ENCODE results near the gene CRIP2. TPM values are rescaled to one million over a fixed set of nuclear protein-coding genes. Genes with fewer than 3 reads are reported as not detected.

The CRIP2 gene
- polyA plus RNA-seq, 4 donors = 8.9 to 137 (median 34.6) TPM

DNA sequence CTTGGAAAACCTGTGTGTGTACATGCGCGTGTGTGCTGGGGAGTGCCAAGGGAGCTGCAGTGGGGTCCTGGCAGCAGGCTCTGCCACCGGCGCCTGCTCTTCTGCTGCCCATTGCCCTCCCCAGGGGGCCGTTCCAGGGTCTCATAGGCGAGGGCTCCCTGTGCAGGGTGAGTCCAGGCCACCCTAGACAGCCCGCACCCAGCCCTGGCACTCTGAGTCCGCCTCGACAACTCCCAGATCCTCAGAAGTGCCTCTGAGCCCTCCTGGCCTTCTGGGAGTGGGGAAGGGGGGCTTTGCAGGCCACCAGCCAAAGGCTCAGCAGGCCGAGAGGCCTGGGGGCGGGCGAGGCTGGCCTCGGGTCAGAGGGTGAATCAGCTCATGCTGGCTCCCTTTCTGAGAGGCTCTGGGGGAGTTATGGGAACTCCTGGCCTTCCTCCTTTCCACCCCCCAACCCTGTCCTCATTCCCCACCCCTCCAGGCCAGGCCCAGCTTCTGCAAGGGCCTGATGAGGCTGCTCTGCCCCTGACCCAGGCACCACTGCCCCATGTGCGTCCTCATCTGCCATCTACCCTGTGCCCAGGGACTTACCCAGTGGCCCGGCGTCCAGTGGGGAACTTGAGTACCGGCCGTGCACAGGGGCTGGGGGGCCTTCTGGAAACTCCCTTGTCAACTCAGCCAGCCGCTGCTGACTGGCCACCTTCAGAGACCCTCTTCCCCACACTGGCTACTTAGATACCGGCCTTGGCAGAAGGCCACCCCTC lies 14.3 kb downstream of the CRIP2 start:
- 60 to 65% (median 64%) methylated on average over 17 to 20 of the region's 20 CpGs for WGBS, 3 donors
- no peak for DNase-seq
- peaks cover 0 to 37% (median 0%) of the 10 kb centered on the region in 3 donors for H3K4me1 ChIP-seq (ENCODE audit: control insufficient read depth in 3 of 3, insufficient read depth in 2 of 3, low read depth in 1 of 3, low read length in 2 of 3)

DNA sequence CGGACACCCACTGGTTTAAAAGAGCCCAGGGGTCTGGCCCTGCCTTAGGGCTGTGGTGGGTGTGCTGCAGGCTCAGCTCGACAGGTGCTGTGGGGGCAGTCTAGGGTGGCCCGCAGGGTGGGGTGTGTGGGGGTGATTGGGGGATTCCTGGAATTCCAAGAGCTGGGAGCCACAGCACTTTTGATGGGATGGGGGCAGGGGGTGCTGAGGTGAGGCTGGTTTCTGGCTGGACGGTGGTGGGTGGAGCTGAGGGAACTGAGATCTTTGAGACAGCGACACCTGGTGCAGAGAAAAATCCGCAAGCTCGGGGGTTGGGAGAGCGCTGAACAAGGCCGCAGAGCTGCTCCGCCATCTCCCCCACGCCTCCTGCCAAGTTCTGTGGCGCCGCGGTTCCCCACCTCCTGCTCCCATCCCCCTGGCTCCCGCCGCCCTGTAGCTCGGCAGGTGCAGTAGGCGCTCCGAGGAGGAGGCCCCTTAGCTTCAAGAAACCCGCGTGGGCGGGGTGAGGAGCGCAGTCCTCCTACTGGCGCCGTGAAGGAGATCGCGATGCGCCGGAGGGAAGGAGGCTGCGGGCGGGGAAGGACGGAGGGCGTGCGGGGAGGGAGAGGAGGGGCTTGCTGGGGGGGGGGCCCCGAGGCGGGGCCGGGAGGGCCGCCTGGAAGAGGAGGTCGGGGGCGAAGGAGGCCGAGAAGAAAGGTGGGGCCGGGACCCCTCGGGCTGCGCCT lies 15.1 kb downstream of the CRIP2 start:
- H3K9me3 ChIP-seq (ENCODE audit: control insufficient read depth in 2 of 2, insufficient read depth in 1 of 2, low read depth in 1 of 2, low read length in 1 of 2) = no peaks in the 10 kb centered on the region
- H3K27ac ChIP-seq (ENCODE audit: low read depth in 1 of 3, low read length in 2 of 3) = peak overlapping the region; percentile 78 to 96 (median 95)
- H3K4me3 ChIP-seq (ENCODE audit: low read depth in 1 of 3, low read length in 3 of 3) = peak overlapping the region; percentile 59 to 62 (median 59)
- peaks cover 0 to 9% (median 0%) of the 10 kb centered on the region in 3 donors for H3K36me3 ChIP-seq (ENCODE audit: control insufficient read depth in 3 of 3, insufficient read depth in 2 of 3, low read depth in 1 of 3, low read length in 3 of 3)
- no peak for FAIRE-seq
- 1 to 2% (median 1%) methylated on average over 35 to 43 of the region's 44 CpGs for WGBS, 3 donors
- H3K27me3 ChIP-seq (ENCODE audit: control insufficient read depth in 3 of 3, insufficient read depth in 3 of 3, low read length in 3 of 3) = peaks cover 0 to 10% (median 0%) of the 10 kb centered on the region in 3 donors
- DNase-seq = peak; percentile 91 to 94
- peaks cover 0 to 36% (median 0%) of the 10 kb centered on the region in 3 donors for H3K4me1 ChIP-seq (ENCODE audit: control insufficient read depth in 3 of 3, insufficient read depth in 2 of 3, low read depth in 1 of 3, low read length in 2 of 3)

More for the DNA sequence above, 14.3 kb downstream of the CRIP2 start:
- Histone ChIP-seq H3K27me3 (ENCODE audit: control insufficient read depth in 3 of 3, insufficient read depth in 3 of 3, low read length in 3 of 3) (peaks cover 0 to 10% (median 0%) of the 10 kb centered on the region in 3 donors), H3K36me3 (ENCODE audit: control insufficient read depth in 3 of 3, insufficient read depth in 2 of 3, low read depth in 1 of 3, low read length in 3 of 3) (peaks cover 0 to 9% (median 0%) of the 10 kb centered on the region in 3 donors), H3K27ac (ENCODE audit: low read depth in 1 of 3, low read length in 2 of 3) (peak overlapping the region in 2 of 3 donors; percentile 78 to 96), H3K4me3 (ENCODE audit: low read depth in 1 of 3, low read length in 3 of 3) (peak overlapping the region in 1 of 3 donors; percentile 59), H3K9me3 (ENCODE audit: control insufficient read depth in 2 of 2, insufficient read depth in 1 of 2, low read depth in 1 of 2, low read length in 1 of 2) (no peaks in the 10 kb centered on the region)
- FAIRE-seq = no peak

DNA sequence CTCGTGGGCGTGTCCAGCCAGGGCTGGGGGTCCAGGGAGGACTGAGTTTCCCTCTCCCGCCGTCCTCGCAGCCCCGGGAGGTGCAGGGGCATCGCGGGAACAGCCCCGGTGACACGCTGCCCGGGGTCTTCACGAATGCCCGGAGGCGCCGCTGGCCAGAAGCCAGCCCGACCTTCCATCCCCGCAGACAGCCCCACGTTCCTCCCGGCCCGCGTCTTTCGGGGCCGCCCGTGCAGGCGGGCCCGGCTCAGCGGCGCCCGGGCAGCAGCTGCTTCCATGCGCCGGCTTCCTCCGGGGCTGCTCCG lies 15.6 kb downstream of the CRIP2 start:
- Histone ChIP-seq H3K9me3 (ENCODE audit: control insufficient read depth in 2 of 2, insufficient read depth in 1 of 2, low read depth in 1 of 2, low read length in 1 of 2) (no peaks in the 10 kb centered on the region), H3K27me3 (ENCODE audit: control insufficient read depth in 3 of 3, insufficient read depth in 3 of 3, low read length in 3 of 3) (peaks cover 0 to 10% (median 0%) of the 10 kb centered on the region in 3 donors), H3K27ac (ENCODE audit: low read depth in 1 of 3, low read length in 2 of 3) (peak overlapping the region; percentile 78 to 96 (median 95)), H3K4me1 (ENCODE audit: control insufficient read depth in 3 of 3, insufficient read depth in 2 of 3, low read depth in 1 of 3, low read length in 2 of 3) (peaks cover 0 to 32% (median 0%) of the 10 kb centered on the region in 3 donors), H3K4me3 (ENCODE audit: low read depth in 1 of 3, low read length in 3 of 3) (peak overlapping the region; percentile 59 to 62 (median 59)), H3K36me3 (ENCODE audit: control insufficient read depth in 3 of 3, insufficient read depth in 2 of 3, low read depth in 1 of 3, low read length in 3 of 3) (peaks cover 0 to 9% (median 0%) of the 10 kb centered on the region in 3 donors)
- 0% methylated on average over 11 to 33 of the region's 33 CpGs for WGBS, 3 donors
- FAIRE-seq = no peak
- DNase-seq = no peak

DNA sequence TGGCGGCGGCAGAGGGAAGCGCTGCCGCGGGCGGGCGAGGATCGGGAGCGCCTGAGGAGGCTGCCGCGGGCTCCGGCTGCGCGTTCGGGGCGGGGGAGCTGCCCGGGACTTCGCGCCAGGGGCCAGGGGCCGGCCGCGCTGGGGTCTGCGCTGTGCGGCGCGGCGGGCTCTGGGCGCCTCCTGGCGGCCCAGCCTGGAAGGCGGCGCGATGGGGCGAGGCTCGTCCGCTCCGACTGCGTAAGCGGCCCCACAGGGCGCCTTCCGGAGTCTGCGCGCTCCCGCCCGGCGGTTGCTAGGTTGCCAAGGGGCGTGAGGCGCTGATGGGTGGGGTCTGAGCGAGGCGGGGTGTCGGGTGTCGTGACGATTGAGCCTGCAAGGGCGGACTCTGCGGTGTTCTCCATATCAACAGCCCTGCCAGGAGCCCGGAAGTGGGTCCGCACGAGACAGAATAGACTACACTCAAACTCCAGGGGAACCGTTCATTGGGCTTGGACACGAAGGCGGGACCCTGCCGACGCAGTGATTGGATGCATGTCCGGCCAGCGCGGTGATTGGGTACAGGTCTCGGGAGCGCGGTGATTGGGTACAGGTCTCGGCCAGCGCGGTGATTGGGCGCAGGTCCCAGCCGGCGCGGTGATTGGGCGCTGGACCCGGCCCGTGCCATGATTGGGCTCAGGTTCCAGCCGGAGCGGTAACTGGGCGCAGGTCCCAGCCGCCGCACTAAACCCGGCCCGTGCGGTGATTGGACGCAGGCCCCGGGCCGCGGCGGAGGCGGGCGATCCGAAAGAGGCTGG lies 16.1 kb downstream of the CRIP2 start, which contains the start of gene TEDC1:
TSS of gene TEDC1 (plus strand) at position 675 of the 794 bp plus-strand sequence. CDS start 130 bp downstream, outside the sequence.
- peak within 1 kb of the TSS; percentile 59 to 62 (median 59) for H3K4me3 ChIP-seq (ENCODE audit: low read depth in 1 of 3, low read length in 3 of 3)
- H3K27me3 ChIP-seq (ENCODE audit: control insufficient read depth in 3 of 3, insufficient read depth in 3 of 3, low read length in 3 of 3) = peaks cover 0 to 10% (median 0%) of the 10 kb centered on the region in 3 donors
- 0% methylated on average over 66 to 94 of the region's 94 CpGs for WGBS, 3 donors
- no peaks in the 10 kb centered on the region for H3K9me3 ChIP-seq (ENCODE audit: control insufficient read depth in 2 of 2, insufficient read depth in 1 of 2, low read depth in 1 of 2, low read length in 1 of 2)
- DNase-seq (peak; percentile 100), FAIRE-seq (peak; percentile 95)
- H3K4me1 ChIP-seq (ENCODE audit: control insufficient read depth in 3 of 3, insufficient read depth in 2 of 3, low read depth in 1 of 3, low read length in 2 of 3) = peaks cover 0 to 26% (median 0%) of the 10 kb centered on the region in 3 donors
- peak within 1 kb of the TSS; percentile 78 to 96 (median 95) for H3K27ac ChIP-seq (ENCODE audit: low read depth in 1 of 3, low read length in 2 of 3)
- peaks cover 0 to 9% (median 0%) of the 10 kb centered on the region in 3 donors for H3K36me3 ChIP-seq (ENCODE audit: control insufficient read depth in 3 of 3, insufficient read depth in 2 of 3, low read depth in 1 of 3, low read length in 3 of 3)

DNA sequence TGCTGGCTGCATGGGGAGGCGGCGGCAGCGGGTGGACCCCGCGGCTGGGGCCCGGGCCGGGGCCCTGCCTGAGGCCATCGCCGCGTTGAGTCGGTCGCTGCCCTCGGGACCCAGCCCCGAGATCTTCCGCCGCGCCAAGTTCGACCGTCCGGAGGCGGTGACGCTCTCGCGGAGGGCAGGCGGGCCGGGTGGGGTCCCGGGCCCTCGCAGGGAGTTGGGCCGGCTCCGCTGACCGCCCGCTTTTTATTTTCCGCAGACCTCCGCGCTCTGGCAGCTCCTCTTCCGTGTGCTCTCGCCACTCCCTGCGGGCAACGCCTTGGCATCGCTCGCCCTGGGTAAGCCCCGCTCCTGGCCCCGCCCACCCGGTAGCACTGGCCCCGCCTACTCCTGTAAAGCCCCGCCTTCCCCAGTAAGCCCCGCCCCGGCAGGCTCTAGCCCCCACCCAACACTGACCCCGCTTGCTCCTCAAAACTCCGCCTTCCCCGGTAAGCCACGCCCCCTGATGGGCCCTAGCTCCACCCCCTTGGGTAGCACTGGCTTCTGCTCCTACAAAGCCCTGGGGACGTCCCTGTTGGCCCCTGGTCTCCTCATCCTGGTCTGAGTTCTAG lies 16.8 kb downstream of the CRIP2 start:
- FAIRE-seq (no peak), DNase-seq (peak; percentile 59 to 76)
- Histone ChIP-seq H3K4me3 (ENCODE audit: low read depth in 1 of 3, low read length in 3 of 3) (peak overlapping the region; percentile 22 to 58 (median 26)), H3K9me3 (ENCODE audit: control insufficient read depth in 2 of 2, insufficient read depth in 1 of 2, low read depth in 1 of 2, low read length in 1 of 2) (no peaks in the 10 kb centered on the region), H3K27me3 (ENCODE audit: control insufficient read depth in 3 of 3, insufficient read depth in 3 of 3, low read length in 3 of 3) (peaks cover 0 to 5% (median 0%) of the 10 kb centered on the region in 3 donors), H3K4me1 (ENCODE audit: control insufficient read depth in 3 of 3, insufficient read depth in 2 of 3, low read depth in 1 of 3, low read length in 2 of 3) (peaks cover 0 to 19% (median 0%) of the 10 kb centered on the region in 3 donors), H3K27ac (ENCODE audit: low read depth in 1 of 3, low read length in 2 of 3) (peak overlapping the region; percentile 63 to 95 (median 78)), H3K36me3 (ENCODE audit: control insufficient read depth in 3 of 3, insufficient read depth in 2 of 3, low read depth in 1 of 3, low read length in 3 of 3) (peaks cover 0 to 9% (median 0%) of the 10 kb centered on the region in 3 donors)
- WGBS, 3 donors = 0 to 1% (median 0%) methylated on average over 45 to 53 of the region's 53 CpGs

DNA sequence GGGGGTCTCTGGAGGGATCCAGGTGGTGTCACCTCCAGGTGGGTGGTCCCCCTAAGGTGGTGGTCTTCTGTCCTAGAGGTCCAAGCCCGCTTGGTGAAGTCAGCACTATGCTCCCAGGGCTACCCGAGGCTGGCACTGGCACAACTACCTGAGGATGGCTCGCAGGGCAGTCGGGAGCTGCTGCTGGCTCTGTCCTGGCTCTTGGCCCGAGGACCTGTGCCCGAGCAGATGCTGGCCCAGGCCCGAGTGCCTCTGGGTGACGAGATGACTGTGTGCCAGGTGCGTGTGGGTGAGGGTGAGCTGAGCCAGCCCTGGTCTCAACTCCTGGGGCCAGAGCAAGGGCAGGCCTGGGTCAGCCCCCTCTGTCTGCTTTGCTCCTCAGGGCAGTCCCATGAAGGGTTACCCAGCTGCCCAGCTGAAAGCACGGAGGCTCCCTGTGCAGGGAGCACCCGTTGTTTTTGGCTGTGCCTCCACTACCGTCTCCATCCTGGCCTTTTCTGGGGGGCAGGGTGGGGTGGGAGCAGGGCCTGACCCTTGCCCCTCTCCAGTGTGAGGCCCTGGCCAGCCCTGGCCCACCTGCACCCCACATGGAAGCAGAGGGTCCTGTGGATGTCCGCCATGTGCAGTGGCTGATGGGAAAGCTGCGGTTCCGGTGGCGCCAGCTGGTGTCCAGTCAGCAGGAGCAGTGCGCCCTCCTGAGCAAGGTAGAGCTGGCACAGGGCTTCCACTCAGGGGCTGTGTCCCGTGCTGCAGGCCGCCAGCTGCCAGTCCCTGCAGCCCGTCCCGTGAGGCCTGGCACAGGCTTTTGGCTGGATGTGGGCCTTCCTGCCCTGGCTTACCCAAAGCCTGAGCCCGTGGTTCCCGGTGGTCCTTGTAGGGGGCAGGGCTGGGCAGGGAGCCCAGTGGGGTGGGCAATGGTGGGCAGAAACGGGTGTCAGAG lies 17.7 kb downstream of the CRIP2 start:
- no peaks in the 10 kb centered on the region for H3K9me3 ChIP-seq (ENCODE audit: control insufficient read depth in 2 of 2, insufficient read depth in 1 of 2, low read depth in 1 of 2, low read length in 1 of 2)
- no peak overlapping the region for H3K4me3 ChIP-seq (ENCODE audit: low read depth in 1 of 3, low read length in 3 of 3)
- H3K27ac ChIP-seq (ENCODE audit: low read depth in 1 of 3, low read length in 2 of 3) = no peak overlapping the region
- WGBS, 3 donors = 83 to 89% (median 85%) methylated on average over 23 to 24 of the region's 24 CpGs
- H3K4me1 ChIP-seq (ENCODE audit: control insufficient read depth in 3 of 3, insufficient read depth in 2 of 3, low read depth in 1 of 3, low read length in 2 of 3) = peaks cover 0 to 14% (median 0%) of the 10 kb centered on the region in 3 donors
- no peaks in the 10 kb centered on the region for H3K27me3 ChIP-seq (ENCODE audit: control insufficient read depth in 3 of 3, insufficient read depth in 3 of 3, low read length in 3 of 3)
- DNase-seq (peak in 1 of 2 donors; percentile 14), FAIRE-seq (no peak)
- H3K36me3 ChIP-seq (ENCODE audit: control insufficient read depth in 3 of 3, insufficient read depth in 2 of 3, low read depth in 1 of 3, low read length in 3 of 3) = peaks cover 0 to 9% (median 0%) of the 10 kb centered on the region in 3 donors

Data from small intestine (tissue), 7 donors.